A204.1 (cell line): ENCODE data around the gene QRICH2.
"Not testable (repeated sequence)": the region's sequence is repeated elsewhere in the genome, so short reads cannot be mapped to it uniquely, and the experiment has no call there.

Experiments used
- FAIRE-seq: peaks from 2 replicates; lab custom pipeline; 2012; peaks lifted over from hg19 to GRCh38; lab: Jason Lieb, UNC

Gene QRICH2

DNA sequence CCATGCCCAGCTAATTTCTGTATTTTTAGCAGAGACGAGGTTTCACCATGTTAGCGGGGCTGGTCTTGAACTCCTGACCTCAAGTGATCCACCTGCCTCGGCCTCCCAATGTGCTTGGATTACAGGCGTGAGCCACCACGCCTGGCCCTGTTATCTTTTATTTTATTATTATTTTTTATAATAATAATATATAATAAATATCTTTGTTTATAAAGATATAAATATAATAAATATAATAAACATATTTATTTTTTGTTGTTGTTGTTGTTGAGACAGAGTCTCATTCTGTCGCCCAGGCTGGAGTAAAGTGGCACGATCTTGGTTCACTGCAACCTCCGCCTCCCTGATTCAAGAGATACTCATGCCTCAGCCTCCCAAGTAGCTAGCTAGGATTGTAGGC is 60.8 kb downstream of the QRICH2 start:
- FAIRE-seq: no peak

DNA sequence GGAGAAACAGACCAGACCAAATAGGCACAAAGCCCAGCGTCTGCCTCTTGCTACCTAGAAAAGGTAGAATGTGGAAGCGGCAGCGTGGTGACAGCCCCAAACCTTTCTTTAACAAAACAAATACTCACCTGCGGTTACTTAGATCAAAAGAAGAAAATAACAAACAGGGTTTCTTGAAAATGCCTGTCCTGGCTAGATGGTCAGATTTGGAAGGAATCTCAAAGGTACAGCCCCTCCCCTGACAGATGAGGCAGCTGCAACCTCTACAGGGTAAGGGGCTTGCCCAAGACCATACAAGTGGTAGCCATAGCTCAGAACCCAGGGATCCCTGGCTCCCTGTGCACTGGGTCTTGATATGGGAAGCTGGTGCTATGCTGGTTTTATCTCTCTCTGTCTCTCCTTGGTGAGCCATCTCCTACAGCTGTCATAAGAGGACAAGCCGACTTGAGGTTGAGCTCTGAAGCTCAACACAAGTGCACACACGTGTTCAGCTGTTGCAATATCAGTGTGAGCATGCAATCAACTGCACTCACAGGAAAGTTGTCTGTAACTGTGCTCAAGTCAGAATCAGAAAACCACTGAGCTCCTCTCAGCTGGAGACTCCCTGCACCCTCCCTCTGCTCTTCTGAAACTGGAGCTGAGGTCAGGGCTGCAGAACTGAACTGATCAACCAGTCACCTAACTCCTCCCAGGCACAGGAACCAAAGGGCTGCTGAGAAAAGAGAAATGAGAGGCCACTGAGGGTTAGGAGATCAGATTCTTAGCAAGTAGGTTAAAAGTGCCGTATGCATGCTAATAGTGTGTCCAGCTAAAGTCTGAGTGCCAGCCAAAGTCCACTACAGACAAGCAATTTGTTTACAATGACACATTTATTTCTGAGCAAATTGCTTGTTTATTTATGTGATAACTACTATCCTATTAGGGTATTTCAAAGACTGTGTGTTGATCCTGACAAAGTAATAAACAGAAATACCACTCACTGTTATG is 61.7 kb downstream of the QRICH2 start:
- FAIRE-seq: no peak

DNA sequence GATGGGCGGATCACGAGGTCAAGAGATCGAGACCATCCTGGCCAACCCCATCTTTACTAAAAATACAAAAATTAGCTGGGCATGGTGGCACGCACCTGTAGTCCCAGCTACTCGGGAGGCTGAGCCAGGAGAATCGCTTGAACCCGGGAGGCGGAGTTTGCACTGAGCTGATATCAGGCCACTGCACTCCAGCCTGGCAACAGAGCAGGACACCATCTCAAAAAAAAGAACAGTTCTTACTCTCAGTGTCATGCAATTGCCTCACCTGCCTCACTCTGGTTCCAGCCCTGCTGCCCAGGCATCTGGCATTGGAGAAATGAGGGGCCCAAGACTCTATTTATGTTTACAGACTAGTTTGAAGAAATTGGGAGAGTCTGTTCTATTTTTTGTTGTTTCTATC is 63.4 kb downstream of the QRICH2 start:
- FAIRE-seq: not testable (repeated sequence)

DNA sequence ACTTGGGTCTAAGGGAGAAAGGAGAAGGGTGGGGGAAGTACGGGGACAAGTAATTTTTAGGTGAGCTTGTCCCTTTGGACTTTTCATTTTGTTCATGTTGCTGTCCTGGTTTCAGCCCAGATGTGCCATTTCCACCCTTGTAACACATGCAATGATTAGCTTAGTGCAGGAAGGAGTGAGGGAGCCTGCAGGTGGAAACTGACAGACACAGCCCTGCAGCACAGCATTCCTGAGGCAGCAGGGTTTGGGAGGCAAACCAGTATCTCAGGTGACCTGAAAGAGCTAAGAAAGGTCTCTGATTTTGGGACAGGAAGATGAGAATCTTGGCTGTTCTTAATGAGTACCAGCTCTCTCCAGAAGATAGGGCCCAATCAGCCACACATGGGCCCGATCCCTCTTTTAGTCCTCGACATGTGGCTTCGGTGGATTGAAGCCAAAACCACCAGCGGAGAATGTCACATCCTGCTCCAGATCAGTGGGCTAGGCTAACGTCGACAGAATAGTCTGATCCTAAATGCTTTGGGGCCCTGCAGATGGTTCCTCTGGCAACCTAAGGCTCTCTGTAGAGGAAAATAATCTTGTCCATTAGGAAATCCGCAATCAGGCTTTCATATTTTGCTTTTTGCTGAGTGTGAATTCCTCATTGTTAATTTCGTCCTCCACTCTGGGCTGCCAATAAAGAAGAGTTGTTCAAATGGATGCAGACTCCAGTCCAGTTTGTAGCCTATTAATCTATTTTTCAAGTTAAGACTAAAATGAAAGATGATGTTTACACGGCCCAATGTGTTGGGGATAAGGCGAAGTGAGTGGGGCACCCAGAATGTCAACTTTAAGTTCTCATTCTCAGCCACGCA is 64.0 kb downstream of the QRICH2 start:
- no peak for FAIRE-seq

DNA sequence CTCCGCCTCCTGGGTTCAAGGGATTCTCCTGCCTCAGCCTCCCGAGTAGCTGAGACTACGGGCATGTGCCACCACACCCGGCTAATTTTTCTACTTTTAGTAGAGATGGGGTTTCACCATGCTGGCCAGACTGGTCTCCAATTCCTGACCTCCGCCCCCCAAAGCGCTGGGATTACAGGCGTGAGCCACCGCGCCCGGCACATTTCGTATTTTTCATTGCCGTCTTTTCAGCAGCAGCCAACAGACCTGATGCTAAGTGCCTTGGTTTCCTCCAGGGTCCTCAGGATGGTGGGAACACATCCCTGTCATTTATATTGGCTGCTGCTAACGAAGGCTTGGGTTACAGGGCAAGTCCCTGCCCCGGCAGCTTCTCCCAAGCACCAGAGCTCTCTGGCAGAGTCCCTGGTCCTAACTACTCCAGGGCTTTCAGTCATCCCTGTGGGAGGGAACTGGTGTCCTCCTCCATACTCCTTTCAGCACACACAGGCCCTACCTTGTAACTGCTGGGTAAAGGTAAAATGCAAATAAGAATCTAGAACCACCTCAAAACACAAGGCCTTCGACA is 66.3 kb downstream of the QRICH2 start:
- FAIRE-seq: no peak

DNA sequence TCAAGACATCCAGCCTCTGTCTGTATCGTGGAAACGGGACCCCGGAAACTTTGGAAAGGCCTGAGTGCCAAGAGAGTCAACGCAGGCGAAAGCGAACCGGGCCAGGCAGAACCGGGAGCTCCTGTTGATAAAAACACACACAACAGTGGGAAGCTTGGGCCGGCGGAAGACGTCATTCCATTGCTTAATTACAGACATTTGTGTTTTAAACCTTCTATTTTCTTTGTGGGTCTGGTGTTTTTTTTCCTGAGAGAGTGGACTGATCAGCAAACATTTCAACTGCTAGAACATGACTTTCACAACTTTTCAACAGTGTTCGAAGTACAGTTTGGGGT is 66.9 kb downstream of the QRICH2 start:
- FAIRE-seq: no peak

DNA sequence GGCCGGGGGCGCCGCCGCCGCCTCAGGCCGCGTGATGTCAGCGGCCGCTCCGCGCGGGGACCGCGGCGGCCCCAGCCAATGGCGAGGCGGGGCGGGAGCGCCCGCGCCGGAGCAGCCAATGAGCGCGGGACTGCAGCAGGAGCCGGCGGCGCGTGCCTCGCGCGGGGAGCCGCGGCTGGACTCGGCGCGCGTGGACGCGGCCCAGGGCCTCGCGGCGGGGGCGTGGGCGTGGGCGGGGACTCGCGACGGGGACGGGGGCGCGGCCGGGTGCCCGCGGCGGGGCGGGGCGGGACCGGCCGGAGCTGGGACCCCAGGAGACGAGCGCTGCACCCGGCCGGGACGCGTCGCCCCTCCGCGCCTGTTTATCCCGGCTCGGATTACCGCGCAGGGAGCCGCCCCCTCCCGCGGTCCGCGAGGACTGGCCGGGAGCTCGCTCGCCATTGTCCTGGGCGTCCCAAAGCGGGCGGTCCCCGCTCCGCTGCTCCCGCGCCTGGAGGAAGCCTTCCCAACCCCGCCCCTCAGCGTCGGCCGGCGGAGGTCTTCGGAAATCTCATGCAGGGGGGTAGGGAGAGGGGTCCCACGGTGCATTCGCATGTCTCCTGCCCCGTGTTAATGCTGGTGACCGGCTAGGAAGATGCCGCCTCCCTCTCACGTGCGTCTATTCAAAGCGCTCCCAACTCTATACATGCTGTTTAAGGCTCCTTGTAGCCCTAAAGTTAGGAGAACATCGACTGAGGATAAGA is 67.4 kb downstream of the QRICH2 start, which contains the start of gene RNF157:
Gene RNF157 (minus strand): TSS at position 33 of the 743 bp plus-strand sequence. CDS start 253 bp downstream, outside the sequence.
- no peak for FAIRE-seq

DNA sequence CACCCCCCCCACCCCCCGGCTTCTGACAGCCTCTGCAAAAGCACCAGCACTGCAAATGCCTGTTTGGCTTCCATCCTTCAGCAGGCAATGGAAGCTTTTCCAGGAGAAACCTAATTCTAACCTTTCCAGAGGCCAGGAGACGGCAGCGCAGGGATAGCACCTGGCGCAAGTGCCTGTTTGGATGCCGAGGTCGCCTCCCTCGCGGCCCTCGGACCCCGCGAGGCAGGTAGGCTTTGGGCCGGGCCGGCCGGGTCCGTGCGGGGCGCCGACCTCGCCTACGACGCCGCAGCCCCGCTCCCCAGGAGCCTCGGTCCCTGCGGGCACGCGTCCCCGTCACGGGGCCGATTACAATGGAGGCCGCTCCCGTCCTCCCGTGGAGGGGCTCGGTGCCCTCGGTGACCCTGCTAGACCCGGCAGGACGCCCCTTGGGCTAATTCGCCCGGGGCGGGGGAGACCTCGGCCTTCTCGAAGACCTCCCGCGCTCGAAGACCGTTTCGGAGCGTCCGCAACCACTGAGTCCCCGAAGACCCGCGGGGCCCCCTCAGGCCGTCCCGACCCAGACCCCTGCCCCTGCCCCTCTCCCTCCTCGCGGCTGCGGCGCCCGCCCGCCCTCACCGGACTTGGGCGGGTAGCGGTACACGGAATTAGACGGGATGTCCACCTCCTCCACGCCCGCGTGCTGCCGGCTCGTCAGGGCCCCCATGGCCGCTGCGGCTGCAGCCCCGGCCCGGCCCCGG is 68.4 kb downstream of the QRICH2 start:
- FAIRE-seq: no peak

DNA sequence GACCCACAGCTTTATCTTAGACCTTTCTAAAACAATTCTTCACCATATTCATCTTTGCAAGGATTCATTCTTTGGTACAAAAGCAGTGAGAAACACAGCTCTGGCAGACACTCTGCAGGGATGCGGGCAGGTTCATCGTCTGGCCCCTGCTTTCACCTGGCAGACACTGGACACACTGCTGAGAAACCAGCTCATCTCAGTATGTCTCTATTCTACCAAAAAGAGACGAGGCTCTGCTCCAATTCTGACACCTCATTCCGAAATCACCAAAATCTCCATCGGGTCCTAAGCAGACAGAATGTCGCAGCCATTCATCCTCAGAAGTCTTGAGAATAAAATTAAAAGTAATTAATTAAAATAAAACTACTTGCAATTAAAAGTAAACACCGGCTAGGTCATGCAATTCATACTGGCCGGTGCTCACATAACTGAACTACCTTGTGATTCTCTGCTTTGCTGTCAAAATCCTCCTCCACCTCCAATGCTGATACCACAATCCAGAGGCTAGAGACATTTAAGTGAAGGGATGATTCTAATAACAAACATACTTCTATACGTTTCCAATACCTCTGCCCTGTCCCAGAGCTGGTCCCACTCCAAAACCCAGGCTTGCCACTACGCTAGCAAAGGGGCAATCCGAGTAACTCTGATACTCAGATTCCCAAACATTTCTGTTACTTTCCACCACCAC is 69.1 kb downstream of the QRICH2 start:
- FAIRE-seq: no peak

DNA sequence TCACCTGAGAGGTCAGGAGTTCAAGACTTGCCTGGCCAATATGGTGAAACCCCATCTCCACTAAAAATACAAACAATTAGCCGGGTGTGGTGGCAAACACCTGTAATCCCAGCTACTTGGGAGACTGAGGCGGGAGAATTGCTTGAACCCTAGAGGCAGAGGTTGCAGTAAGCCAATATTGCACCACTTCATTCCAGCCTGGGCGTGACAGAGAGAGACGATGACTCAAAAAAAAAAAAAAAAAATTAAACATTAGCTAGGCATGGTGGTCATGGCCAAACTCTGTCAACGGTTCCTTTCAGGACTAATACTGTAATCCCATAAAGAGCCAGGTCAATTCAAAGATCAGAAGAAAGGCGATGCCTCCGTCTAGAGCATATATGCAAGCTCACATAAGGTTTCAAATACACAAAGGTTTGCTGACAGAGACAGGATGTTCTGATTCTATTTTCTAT is 70.2 kb downstream of the QRICH2 start:
- FAIRE-seq: no peak

DNA sequence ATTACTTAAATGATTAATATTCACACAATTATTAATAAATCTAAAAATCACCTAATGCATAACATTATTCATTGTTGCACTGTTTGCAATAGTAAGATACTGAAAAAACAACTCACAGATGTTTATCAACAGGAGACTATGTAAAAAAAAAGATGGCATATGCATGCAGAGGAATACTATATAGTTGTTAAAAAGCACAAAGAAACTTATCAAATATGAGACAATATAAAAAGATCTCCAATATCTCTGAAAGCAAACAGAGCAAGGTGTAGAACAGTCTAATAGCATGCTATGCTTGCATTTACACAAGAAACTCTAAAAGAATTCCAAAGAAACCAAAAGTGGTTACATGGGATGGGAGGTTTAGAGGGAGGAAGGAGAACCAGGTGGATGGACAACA is 71.5 kb downstream of the QRICH2 start:
- no peak for FAIRE-seq

DNA sequence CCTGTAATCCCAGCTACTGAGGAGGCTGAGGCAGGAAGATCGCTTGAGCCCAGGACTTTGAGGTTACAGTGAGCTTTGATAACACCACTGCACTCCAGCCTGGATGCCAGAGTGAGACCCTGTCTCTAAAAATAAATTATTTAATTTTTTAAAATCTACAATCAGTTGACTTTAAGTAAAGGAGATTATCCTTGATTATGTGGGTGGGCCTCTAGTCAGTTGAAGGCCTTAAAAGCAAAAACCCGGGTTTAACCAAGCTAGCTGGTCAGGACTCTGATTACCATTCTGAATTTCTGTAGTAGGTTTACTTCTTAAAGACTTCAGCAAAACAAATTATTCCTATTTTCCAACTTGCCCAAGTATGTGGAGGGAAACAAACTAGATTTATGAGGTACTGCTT is 72.2 kb downstream of the QRICH2 start:
- FAIRE-seq: no peak

DNA sequence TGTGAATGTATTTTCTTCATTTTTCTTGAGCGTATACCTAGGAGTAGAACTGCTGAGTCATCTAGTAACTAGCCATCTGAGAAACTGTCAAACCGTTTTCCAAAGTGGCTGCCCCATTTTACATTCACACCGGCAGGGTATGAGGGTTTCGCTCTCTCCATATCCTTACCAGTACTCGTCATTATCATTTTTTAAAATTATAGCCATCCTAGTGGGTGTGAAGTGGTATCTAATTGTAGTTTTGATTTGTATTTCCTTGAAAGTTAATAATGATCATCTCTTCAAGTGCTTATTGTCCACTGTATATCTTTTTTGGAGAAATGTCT is 73.8 kb downstream of the QRICH2 start:
- no peak for FAIRE-seq

DNA sequence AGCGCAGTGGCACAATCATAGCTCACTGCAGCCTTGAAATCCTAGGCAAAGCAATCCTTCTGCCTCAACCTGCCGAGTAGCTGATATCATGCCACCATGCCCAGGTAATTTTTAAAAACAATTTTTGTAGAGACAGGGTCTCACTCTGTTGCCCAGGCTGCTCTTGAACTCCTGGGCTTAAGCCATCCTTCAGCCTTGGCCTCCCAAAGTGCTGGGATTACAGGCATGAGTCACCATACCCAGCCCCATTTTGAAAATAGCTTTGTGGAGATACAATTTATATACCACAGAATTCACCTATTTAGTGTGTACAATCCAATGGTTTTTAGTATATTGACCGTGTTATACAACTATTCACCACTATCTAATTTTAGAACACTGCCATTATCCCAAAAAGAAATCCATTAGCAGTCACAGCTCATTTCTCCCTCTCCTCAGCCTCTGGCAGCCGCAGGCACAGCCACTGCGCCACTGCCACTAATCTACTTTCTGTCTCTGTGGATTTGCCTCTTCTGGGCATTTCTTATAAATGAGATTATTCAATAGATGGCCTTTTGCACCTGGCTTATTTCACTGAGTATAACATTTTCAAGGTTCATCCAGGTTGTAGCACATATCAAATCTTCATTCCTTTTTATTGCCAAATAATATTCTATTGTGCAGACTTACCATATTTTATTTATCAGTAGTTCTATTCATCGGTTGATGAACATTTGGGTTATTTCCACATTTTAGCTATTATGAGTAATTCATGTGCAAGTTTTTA is 74.3 kb downstream of the QRICH2 start:
- no peak for FAIRE-seq

DNA sequence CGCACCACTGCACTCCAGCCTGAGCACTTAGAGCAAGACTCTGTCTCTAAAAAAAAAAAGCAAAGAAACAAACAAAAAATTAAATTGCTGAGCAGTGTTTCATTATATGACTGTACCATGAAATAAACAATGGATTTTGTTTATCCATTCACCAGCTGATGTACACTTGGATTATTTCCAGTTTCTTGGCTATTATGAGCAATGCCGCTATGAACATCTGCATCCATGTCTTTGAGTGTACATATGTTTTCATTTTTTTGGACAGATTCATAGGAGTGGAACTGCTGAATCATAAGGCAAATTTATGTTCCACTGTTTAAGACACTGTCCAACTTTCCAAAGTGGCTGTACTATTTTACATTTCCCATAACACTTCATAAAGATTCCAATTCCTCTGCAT is 75.7 kb downstream of the QRICH2 start:
- no peak for FAIRE-seq

DNA sequence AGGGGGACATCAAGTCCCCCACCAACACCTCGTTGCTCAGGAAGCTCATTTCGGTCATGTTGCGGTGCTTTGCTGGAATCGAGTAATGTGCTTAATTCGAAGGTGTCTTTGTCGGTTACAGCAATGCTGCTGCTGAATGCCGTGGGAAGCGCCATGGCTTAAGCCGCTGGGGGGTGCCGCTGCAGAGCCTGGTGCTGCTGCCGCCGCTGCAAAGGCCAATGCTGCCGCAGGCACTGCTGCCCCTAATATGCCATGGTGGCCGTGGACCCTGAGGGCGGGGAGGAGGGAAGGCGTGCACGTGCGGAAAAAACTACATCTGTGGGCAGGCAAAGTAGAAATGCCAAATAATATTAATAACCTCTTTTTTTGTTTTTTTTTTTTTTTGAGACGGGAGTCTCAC is 81.3 kb downstream of the QRICH2 start:
- not testable (repeated sequence) for FAIRE-seq

DNA sequence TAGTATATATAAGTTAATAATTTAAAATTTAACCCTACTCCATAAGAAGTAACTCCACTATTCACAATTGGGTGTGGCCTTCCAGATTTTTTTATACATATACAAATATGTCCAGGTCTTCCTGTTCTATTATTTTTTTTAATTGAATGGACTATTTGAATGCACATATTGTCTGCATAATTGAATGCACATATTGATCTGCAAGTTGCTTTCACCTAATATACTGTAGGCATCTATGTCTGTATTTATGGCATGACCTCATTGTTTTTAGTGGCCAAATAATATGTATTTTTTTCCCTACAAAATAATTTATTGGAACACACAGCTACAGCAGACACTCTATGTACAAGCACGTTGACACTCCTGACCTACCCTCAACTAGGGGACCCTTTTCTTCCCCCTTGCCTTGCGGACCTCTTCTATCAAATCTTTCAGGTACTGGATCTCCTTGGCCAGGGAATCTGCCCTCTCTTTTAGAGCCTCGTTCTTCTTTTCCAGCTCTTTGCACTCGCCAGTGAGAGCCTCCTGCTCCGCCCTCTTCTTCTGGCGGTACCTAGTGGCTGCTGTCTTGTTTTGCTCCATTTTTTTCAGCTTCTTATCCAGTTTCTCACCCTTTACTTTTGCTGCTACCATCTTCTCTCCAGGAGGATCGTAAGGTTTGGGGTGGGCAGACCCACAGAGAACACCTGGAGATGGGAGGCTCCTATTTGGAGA is 82.5 kb downstream of the QRICH2 start:
- FAIRE-seq: not testable (repeated sequence)
